ENCODE data around the gene C5orf58. TPM values are rescaled to one million over a fixed set of nuclear protein-coding genes. Genes with fewer than 3 reads are reported as not detected.

Gene C5orf58
- total RNA-seq, 1 experiment from 2014 or later, result not detected

- no peak overlapping the region for H3K27ac ChIP-seq
- DNase-seq (ENCODE audit: low read depth in 1 of 2, low spot score in 2 of 2), result no peak
Observed at GRCh38 chr5:170252720-170253350, 20.1 kb downstream of the C5orf58 start.

GRCh38 chr5:170254056-170254455 is 21.3 kb downstream of the C5orf58 start:
- no peaks in the 10 kb centered on the region for H3K9me3 ChIP-seq (replicated peaks)
- H3K4me1 ChIP-seq (replicated peaks), result no peaks in the 10 kb centered on the region
- H3K27me3 ChIP-seq (replicated peaks), result peaks cover 52% of the 10 kb centered on the region
- DNase-seq (ENCODE audit: low read depth in 1 of 2, low spot score in 2 of 2), result no peak
- H3K36me3 ChIP-seq, result no peaks in the 10 kb centered on the region
- H3K27ac ChIP-seq, result no peak overlapping the region
- H3K4me3 ChIP-seq, result no peak overlapping the region

More at GRCh38 chr5:170252720-170253350, 20.1 kb downstream of the C5orf58 start:
- Histone ChIP-seq H3K27me3 (replicated peaks) (peaks cover 51% of the 10 kb centered on the region), H3K4me1 (replicated peaks) (no peaks in the 10 kb centered on the region), H3K4me3 (no peak overlapping the region), H3K36me3 (no peaks in the 10 kb centered on the region), H3K9me3 (replicated peaks) (no peaks in the 10 kb centered on the region)

GRCh38 chr5:170256571-170256970 is 23.8 kb downstream of the C5orf58 start:
- peaks cover 40% of the 10 kb centered on the region for H3K27me3 ChIP-seq (replicated peaks)
- H3K4me1 ChIP-seq (replicated peaks), result no peaks in the 10 kb centered on the region
- no peak overlapping the region for H3K27ac ChIP-seq
- H3K4me3 ChIP-seq, result no peak overlapping the region
- H3K36me3 ChIP-seq, result no peaks in the 10 kb centered on the region
- H3K9me3 ChIP-seq (replicated peaks), result no peaks in the 10 kb centered on the region
- no peak for DNase-seq (ENCODE audit: low read depth in 1 of 2, low spot score in 2 of 2)

- no peak for DNase-seq (ENCODE audit: low read depth in 1 of 2, low spot score in 2 of 2)
- Histone ChIP-seq H3K4me3 (no peak overlapping the region), H3K9me3 (replicated peaks) (no peaks in the 10 kb centered on the region), H3K36me3 (no peaks in the 10 kb centered on the region), H3K27me3 (replicated peaks) (peaks cover 38% of the 10 kb centered on the region), H3K27ac (no peak overlapping the region), H3K4me1 (replicated peaks) (no peaks in the 10 kb centered on the region)
Observed at GRCh38 chr5:170257370-170257769, 24.6 kb downstream of the C5orf58 start.

- H3K27ac ChIP-seq, result no peak overlapping the region
- no peaks in the 10 kb centered on the region for H3K9me3 ChIP-seq (replicated peaks)
- H3K4me1 ChIP-seq (replicated peaks), result no peaks in the 10 kb centered on the region
- DNase-seq (ENCODE audit: low read depth in 1 of 2, low spot score in 2 of 2), result peak in 1 of 2 experiments; percentile 27
- H3K36me3 ChIP-seq, result no peaks in the 10 kb centered on the region
- peaks cover 27% of the 10 kb centered on the region for H3K27me3 ChIP-seq (replicated peaks)
- no peak overlapping the region for H3K4me3 ChIP-seq
Observed at GRCh38 chr5:170261528-170262043, 28.8 kb downstream of the C5orf58 start.

- no peak overlapping the region for H3K27ac ChIP-seq
- H3K27me3 ChIP-seq (replicated peaks), result peaks cover 35% of the 10 kb centered on the region
- H3K9me3 ChIP-seq (replicated peaks), result no peaks in the 10 kb centered on the region
Observed at GRCh38 chr5:170262061-170263045, 29.6 kb downstream of the C5orf58 start.

GRCh38 chr5:170263906-170264305 is 31.1 kb downstream of the C5orf58 start:
- peak in 1 of 2 experiments; percentile 4 for DNase-seq (ENCODE audit: low read depth in 1 of 2, low spot score in 2 of 2)
- H3K27me3 ChIP-seq (replicated peaks), result peaks cover 37% of the 10 kb centered on the region
- no peak overlapping the region for H3K4me3 ChIP-seq
- no peak overlapping the region for H3K27ac ChIP-seq
- no peaks in the 10 kb centered on the region for H3K36me3 ChIP-seq
- no peaks in the 10 kb centered on the region for H3K9me3 ChIP-seq (replicated peaks)
- H3K4me1 ChIP-seq (replicated peaks), result no peaks in the 10 kb centered on the region

More at GRCh38 chr5:170262061-170263045, 29.6 kb downstream of the C5orf58 start:
- Histone ChIP-seq H3K36me3 (no peaks in the 10 kb centered on the region), H3K4me3 (no peak overlapping the region), H3K4me1 (replicated peaks) (no peaks in the 10 kb centered on the region)
- DNase-seq (ENCODE audit: low read depth in 1 of 2, low spot score in 2 of 2), result peak in 1 of 2 experiments; percentile 32

GRCh38 chr5:170265522-170265921 is 32.7 kb downstream of the C5orf58 start:
- DNase-seq (ENCODE audit: low read depth in 1 of 2, low spot score in 2 of 2), result no peak
- no peaks in the 10 kb centered on the region for H3K9me3 ChIP-seq (replicated peaks)
- no peak overlapping the region for H3K27ac ChIP-seq
- peaks cover 32% of the 10 kb centered on the region for H3K27me3 ChIP-seq (replicated peaks)
- H3K4me1 ChIP-seq (replicated peaks), result no peaks in the 10 kb centered on the region
- no peak overlapping the region for H3K4me3 ChIP-seq
- H3K36me3 ChIP-seq, result no peaks in the 10 kb centered on the region

- DNase-seq (ENCODE audit: low read depth in 1 of 2, low spot score in 2 of 2), result no peak
- no peak overlapping the region for H3K27ac ChIP-seq
- no peaks in the 10 kb centered on the region for H3K4me1 ChIP-seq (replicated peaks)
- H3K9me3 ChIP-seq (replicated peaks), result no peaks in the 10 kb centered on the region
- H3K4me3 ChIP-seq, result no peak overlapping the region
- H3K36me3 ChIP-seq, result no peaks in the 10 kb centered on the region
- peaks cover 31% of the 10 kb centered on the region for H3K27me3 ChIP-seq (replicated peaks)
Observed at GRCh38 chr5:170266570-170267381, 34.0 kb downstream of the C5orf58 start.

- Histone ChIP-seq H3K4me1 (replicated peaks) (no peaks in the 10 kb centered on the region), H3K9me3 (replicated peaks) (no peaks in the 10 kb centered on the region), H3K4me3 (no peak overlapping the region), H3K27me3 (replicated peaks) (peaks cover 27% of the 10 kb centered on the region), H3K27ac (no peak overlapping the region), H3K36me3 (no peaks in the 10 kb centered on the region)
- peak; percentile 57 to 73 for DNase-seq (ENCODE audit: low read depth in 1 of 2, low spot score in 2 of 2)
Observed at GRCh38 chr5:170267431-170268152, 34.8 kb downstream of the C5orf58 start.

GRCh38 chr5:170268153-170268689 is 35.4 kb downstream of the C5orf58 start:
- Histone ChIP-seq H3K36me3 (no peaks in the 10 kb centered on the region), H3K9me3 (replicated peaks) (no peaks in the 10 kb centered on the region), H3K4me3 (no peak overlapping the region), H3K4me1 (replicated peaks) (no peaks in the 10 kb centered on the region), H3K27me3 (replicated peaks) (peaks cover 27% of the 10 kb centered on the region), H3K27ac (no peak overlapping the region)
- no peak for DNase-seq (ENCODE audit: low read depth in 1 of 2, low spot score in 2 of 2)

GRCh38 chr5:170268884-170269283 is 36.1 kb downstream of the C5orf58 start:
- Histone ChIP-seq H3K27ac (no peak overlapping the region), H3K9me3 (replicated peaks) (no peaks in the 10 kb centered on the region), H3K36me3 (no peaks in the 10 kb centered on the region), H3K4me3 (no peak overlapping the region), H3K27me3 (replicated peaks) (peaks cover 27% of the 10 kb centered on the region), H3K4me1 (replicated peaks) (no peaks in the 10 kb centered on the region)
- DNase-seq (ENCODE audit: low read depth in 1 of 2, low spot score in 2 of 2), result no peak

Data from SJSA1 (cell line).